Measurements from ENCODE around the gene CAB39L. TPM values are rescaled to one million over a fixed set of nuclear protein-coding genes. Genes with fewer than 3 reads are reported as not detected.

CAB39L gene
- polyA plus RNA-seq, 1 of the 3 experiments (the other 2 are of a cell fraction) = 2.6 TPM

DNA sequence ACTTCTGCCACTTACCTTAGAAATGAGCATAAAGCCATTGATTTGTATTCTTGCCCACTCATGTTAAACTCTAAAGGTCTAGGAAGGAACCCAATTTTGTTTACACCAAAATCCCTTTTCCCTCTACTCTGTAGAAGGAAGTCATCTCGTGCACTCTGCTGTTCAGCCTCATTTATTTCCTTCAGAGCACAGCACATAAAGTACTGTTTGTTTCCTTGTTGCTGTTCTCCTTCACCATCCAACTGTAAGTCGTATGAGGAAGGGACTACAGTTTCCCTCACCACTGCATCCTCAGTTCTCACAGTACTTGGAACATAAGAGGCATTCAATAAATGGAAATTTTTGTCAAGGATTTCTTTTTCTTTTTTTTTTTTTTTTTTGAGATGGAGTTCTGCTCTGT is 171.6 kb downstream of the CAB39L start:
- Histone ChIP-seq H3K9me2 (no peaks in the 10 kb centered on the region), H3K4me2 (no peak overlapping the region), H4K20me1 (ENCODE audit: insufficient read depth) (no peaks in the 10 kb centered on the region), H3K9me3 (no peaks in the 10 kb centered on the region), H3F3A (replicated peaks; ENCODE audit: insufficient read depth) (no peaks in the 10 kb centered on the region), H3K79me2 (ENCODE audit: insufficient read depth) (no peaks in the 10 kb centered on the region), H3K27ac (ENCODE audit: low read depth in 2 of 2, low read length in 1 of 2) (no peak overlapping the region), H3K4me1 (ENCODE audit: control insufficient read depth in 1 of 2, insufficient read depth in 2 of 2, low read depth in 1 of 2, low read length in 1 of 2) (no peaks in the 10 kb centered on the region), H2AFZ (ENCODE audit: low read depth) (no peak overlapping the region), H3K36me3 (replicated peaks in 1 of 2; ENCODE audit: control insufficient read depth in 1 of 2, insufficient read depth in 2 of 2, low read length in 1 of 2) (peaks cover 0 to 10% of the 10 kb centered on the region in 2 experiments), H3K9ac (no peak overlapping the region), H3K27me3 (ENCODE audit: insufficient read depth) (no peaks in the 10 kb centered on the region), H3K4me3 (ENCODE audit: low read depth in 2 of 2, low read length in 1 of 2) (no peak overlapping the region)
- CTCF ChIA-PET = no interaction called here
- POLR2A ChIA-PET = no interaction called here
- TF ChIP-seq JUND (IDR thresholded peaks at IDR 0.05) (no peak), MEF2A (IDR thresholded peaks at IDR 0.05; ENCODE audit: borderline replicate concordance, low read depth) (no peak), TEAD4 (IDR thresholded peaks at IDR 0.05; ENCODE audit: borderline replicate concordance, insufficient read depth) (no peak), FOXJ3 (CRISPR knock-in tag; IDR thresholded peaks at IDR 0.05) (no peak), CHD2 (IDR thresholded peaks at IDR 0.05; ENCODE audit: low read length, partially characterized antibody) (no peak), RCOR1 (IDR thresholded peaks at IDR 0.05; ENCODE audit: low read length) (no peak), SIN3A (IDR thresholded peaks at IDR 0.05; ENCODE audit: borderline replicate concordance, low read depth, low read length) (no peak), SMC3 (IDR thresholded peaks at IDR 0.05; ENCODE audit: low read depth, low read length) (no peak), NFIC (IDR thresholded peaks at IDR 0.05; ENCODE audit: borderline replicate concordance) (no peak), MXI1 (IDR thresholded peaks at IDR 0.05; ENCODE audit: low read depth, low read length) (no peak), TAF1 (IDR thresholded peaks at IDR 0.05; ENCODE audit: borderline replicate concordance, low read depth, low read length) (no peak), NRF1 (IDR thresholded peaks at IDR 0.05; ENCODE audit: low read depth, low read length) (no peak)
- TF ChIP-seq, protein P1, sequence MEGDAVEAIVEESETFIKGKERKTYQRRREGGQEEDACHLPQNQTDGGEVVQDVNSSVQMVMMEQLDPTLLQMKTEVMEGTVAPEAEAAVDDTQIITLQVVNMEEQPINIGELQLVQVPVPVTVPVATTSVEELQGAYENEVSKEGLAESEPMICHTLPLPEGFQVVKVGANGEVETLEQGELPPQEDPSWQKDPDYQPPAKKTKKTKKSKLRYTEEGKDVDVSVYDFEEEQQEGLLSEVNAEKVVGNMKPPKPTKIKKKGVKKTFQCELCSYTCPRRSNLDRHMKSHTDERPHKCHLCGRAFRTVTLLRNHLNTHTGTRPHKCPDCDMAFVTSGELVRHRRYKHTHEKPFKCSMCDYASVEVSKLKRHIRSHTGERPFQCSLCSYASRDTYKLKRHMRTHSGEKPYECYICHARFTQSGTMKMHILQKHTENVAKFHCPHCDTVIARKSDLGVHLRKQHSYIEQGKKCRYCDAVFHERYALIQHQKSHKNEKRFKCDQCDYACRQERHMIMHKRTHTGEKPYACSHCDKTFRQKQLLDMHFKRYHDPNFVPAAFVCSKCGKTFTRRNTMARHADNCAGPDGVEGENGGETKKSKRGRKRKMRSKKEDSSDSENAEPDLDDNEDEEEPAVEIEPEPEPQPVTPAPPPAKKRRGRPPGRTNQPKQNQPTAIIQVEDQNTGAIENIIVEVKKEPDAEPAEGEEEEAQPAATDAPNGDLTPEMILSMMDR (IDR thresholded peaks at IDR 0.05) = no peak
- 84% methylated on average over 2 of the region's 2 CpGs for WGBS (ENCODE audit: low lambda C conversion rate)
- DNase-seq = no peak

GRCh38 chr13:49271264-49271663 is 172.6 kb downstream of the CAB39L start:
- H3K79me2 ChIP-seq (ENCODE audit: insufficient read depth) = no peaks in the 10 kb centered on the region
- no peak for TF ChIP-seq MXI1 (IDR thresholded peaks at IDR 0.05; ENCODE audit: low read depth, low read length)
- TF ChIP-seq POLR2AphosphoS5 (IDR thresholded peaks at IDR 0.05; ENCODE audit: low read depth, low read length) = no peak
- TF ChIP-seq FOXM1 (IDR thresholded peaks at IDR 0.05; ENCODE audit: low read depth) = no peak
- no peaks in the 10 kb centered on the region for H3K9me3 ChIP-seq
- no peaks in the 10 kb centered on the region for H4K20me1 ChIP-seq (ENCODE audit: insufficient read depth)
- no peak overlapping the region for H3K4me2 ChIP-seq
- no peak overlapping the region for H3K27ac ChIP-seq (ENCODE audit: low read depth in 2 of 2, low read length in 1 of 2)
- no peaks in the 10 kb centered on the region for H3K4me1 ChIP-seq (ENCODE audit: control insufficient read depth in 1 of 2, insufficient read depth in 2 of 2, low read depth in 1 of 2, low read length in 1 of 2)
- DNase-seq = no peak
- no peaks in the 10 kb centered on the region for H3K27me3 ChIP-seq (ENCODE audit: insufficient read depth)
- CTCF ChIA-PET = interaction anchor here (0.6 to 2.4 kb wide), 3 partner anchors 9 to 336 kb away, joined by 3 to 12 read pairs (median 4); no protein-coding TSS in a partner anchor
- WGBS (ENCODE audit: low lambda C conversion rate) = 100% methylated on average over 1 of the region's 1 CpG
- POLR2A ChIA-PET = no interaction called here
- no peaks in the 10 kb centered on the region for H3F3A ChIP-seq (replicated peaks; ENCODE audit: insufficient read depth)
- no peak overlapping the region for H3K9ac ChIP-seq
- H3K4me3 ChIP-seq (ENCODE audit: low read depth in 2 of 2, low read length in 1 of 2) = no peak overlapping the region
- no peaks in the 10 kb centered on the region for H3K9me2 ChIP-seq
- peaks cover 0 to 14% of the 10 kb centered on the region in 2 experiments for H3K36me3 ChIP-seq (replicated peaks in 1 of 2; ENCODE audit: control insufficient read depth in 1 of 2, insufficient read depth in 2 of 2, low read length in 1 of 2)
- H2AFZ ChIP-seq (ENCODE audit: low read depth) = no peak overlapping the region
